Measurements from ENCODE around the gene RILP.
"Not testable (repeated sequence)": the region's sequence is repeated elsewhere in the genome, so short reads cannot be mapped to it uniquely, and the experiment has no call there.

Gene RILP

DNA sequence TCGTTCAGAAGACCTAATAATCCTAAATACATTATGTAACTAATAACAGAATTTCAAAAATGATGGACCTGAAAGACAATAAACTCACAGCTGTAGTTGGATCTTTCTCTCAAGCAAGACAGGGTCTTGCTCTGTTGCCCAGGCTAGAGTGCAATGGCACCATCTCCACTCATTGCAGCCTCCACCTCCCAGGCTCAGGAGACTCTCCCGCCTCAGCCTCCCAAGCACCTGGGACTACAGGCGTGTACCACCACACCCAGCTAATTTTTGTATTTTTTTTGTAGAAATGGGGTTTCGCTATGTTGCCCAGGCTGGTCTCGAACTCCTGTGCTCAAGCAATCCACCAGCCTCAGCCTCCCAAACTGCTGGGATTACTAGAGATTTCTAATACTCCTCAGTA lies 14.3 kb upstream of the RILP start:
- H3K36me3 ChIP-seq (ENCODE audit: control insufficient read depth, insufficient read depth, low read length): peaks cover 51% of the 10 kb centered on the region

DNA sequence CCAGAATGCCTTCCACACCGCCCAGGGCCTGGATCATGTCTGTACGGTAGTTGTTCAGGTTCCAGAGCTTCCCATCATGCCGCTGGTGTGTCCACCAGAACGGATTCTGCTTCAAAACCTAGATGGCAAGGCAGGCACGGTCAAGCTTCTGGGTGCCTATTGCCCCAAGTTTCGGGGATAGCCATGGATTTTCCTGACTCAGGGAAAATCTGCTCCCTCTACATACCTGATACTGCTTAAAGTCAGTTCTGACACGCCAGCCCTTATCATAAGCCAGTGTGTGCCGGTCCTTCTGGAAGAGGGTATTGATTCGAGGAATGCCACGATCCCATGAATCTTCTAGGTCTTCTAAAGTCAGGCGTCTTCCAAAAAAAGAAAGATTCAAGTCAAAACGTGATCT lies 11.4 kb upstream of the RILP start:
- H3K4me3 ChIP-seq (ENCODE audit: low read depth, low read length): no peak overlapping the region
- H3K4me1 ChIP-seq (ENCODE audit: control insufficient read depth, insufficient read depth, low read length): no peaks in the 10 kb centered on the region
- H3K36me3 ChIP-seq (ENCODE audit: control insufficient read depth, insufficient read depth, low read length): peaks cover 67% of the 10 kb centered on the region
- H3K9me3 ChIP-seq (ENCODE audit: control insufficient read depth, insufficient read depth, low read length): no peaks in the 10 kb centered on the region
- no peaks in the 10 kb centered on the region for H3K27me3 ChIP-seq (ENCODE audit: control insufficient read depth, insufficient read depth, low read length)
- no peak overlapping the region for H3K9ac ChIP-seq (ENCODE audit: low read depth, low read length)

More for the DNA sequence above, 14.3 kb upstream of the RILP start:
- H3K9me3 ChIP-seq (ENCODE audit: control insufficient read depth, insufficient read depth, low read length); H3K27me3 ChIP-seq (ENCODE audit: control insufficient read depth, insufficient read depth, low read length); H3K9ac ChIP-seq (ENCODE audit: low read depth, low read length); H3K4me3 ChIP-seq (ENCODE audit: low read depth, low read length); H3K4me1 ChIP-seq (ENCODE audit: control insufficient read depth, insufficient read depth, low read length): not testable (repeated sequence)

DNA sequence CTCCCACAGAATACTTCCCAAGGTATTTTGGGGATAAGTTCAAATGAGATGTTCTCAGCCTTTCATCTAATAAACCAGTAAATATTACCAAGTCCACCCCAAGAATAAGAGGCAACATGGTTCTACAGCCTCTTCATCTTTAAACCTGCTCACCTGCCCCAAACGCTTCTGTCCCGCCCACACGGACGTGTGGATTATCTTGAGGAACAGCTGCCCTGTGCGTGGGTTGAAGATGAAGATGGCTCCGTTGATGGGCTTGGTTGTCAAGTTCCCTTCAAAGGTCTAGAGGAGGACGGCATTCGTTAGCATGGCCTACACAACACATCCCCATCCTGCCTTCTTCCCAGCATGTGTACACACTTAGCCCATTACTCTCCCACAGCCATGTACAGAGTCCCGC lies 8.4 kb upstream of the RILP start:
- Histone ChIP-seq H3K27me3 (ENCODE audit: control insufficient read depth, insufficient read depth, low read length) (no peaks in the 10 kb centered on the region), H3K36me3 (ENCODE audit: control insufficient read depth, insufficient read depth, low read length) (peaks cover 80% of the 10 kb centered on the region), H3K4me1 (ENCODE audit: control insufficient read depth, insufficient read depth, low read length) (no peaks in the 10 kb centered on the region), H3K9ac (ENCODE audit: low read depth, low read length) (no peak overlapping the region), H3K4me3 (ENCODE audit: low read depth, low read length) (no peak overlapping the region), H3K9me3 (ENCODE audit: control insufficient read depth, insufficient read depth, low read length) (no peaks in the 10 kb centered on the region)

DNA sequence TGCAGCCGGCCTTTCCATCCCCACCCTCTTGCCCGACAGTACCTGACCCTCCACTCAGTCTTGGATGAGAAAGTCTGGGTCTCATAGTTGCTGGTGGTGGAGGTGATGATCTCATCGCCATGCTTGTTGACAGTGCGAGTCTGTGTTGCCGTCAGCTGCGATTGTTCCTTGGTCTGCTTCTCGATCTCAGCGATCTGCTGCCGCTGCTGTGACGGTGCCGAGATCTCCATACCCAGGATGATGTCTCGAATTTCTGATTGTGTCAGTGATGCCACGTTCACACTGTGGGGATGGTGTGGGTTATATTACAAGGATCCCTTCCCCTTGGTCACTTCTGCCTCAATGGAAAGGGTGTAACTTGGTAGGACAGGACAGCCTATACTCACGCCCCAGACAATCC lies 4.1 kb upstream of the RILP start:
- H3K36me3 ChIP-seq (ENCODE audit: control insufficient read depth, insufficient read depth, low read length): peaks cover 76% of the 10 kb centered on the region
- no peaks in the 10 kb centered on the region for H3K4me1 ChIP-seq (ENCODE audit: control insufficient read depth, insufficient read depth, low read length)
- H3K9ac ChIP-seq (ENCODE audit: low read depth, low read length): no peak overlapping the region
- H3K27me3 ChIP-seq (ENCODE audit: control insufficient read depth, insufficient read depth, low read length): no peaks in the 10 kb centered on the region
- H3K4me3 ChIP-seq (ENCODE audit: low read depth, low read length): no peak overlapping the region
- H3K9me3 ChIP-seq (ENCODE audit: control insufficient read depth, insufficient read depth, low read length): no peaks in the 10 kb centered on the region

DNA sequence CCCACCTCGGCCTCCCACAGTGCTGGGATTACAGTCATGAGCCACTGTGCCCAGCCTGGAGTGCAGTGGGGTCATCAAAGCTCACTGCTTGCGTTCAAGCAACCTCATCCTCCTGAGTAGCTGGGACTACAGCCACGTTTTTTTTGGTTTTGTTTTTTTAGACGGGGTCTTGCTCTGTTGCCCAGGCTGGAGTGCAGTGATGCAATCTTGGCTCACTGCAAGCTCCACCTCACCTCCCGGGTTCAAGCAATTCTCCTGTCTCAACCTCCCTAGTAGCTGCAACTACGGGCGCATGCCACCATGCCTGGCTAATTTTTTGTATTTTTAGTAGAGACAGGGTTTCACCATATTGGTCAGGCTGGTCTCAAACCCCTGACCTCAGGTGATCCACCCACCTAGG lies 3.1 kb upstream of the RILP start:
- not testable (repeated sequence) for H3K9me3 ChIP-seq (ENCODE audit: control insufficient read depth, insufficient read depth, low read length); H3K9ac ChIP-seq (ENCODE audit: low read depth, low read length); H3K27me3 ChIP-seq (ENCODE audit: control insufficient read depth, insufficient read depth, low read length); H3K4me1 ChIP-seq (ENCODE audit: control insufficient read depth, insufficient read depth, low read length); H3K4me3 ChIP-seq (ENCODE audit: low read depth, low read length)
- peaks cover 67% of the 10 kb centered on the region for H3K36me3 ChIP-seq (ENCODE audit: control insufficient read depth, insufficient read depth, low read length)

DNA sequence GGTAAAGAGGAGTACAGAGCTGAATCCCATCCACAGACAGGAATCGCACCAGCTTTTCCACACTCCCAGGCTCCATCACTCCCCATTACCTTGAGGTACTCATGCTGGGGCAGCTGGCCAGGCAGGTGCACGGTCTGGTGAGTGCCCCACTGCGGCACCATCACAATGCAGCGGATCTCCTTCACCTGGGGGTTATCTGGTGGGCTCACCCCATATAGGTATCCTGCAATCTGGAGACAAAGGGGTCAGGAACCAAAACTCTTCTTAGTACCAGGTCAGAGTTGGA lies 1.8 kb upstream of the RILP start:
- Histone ChIP-seq H3K27me3 (ENCODE audit: control insufficient read depth, insufficient read depth, low read length) (no peaks in the 10 kb centered on the region), H3K9me3 (ENCODE audit: control insufficient read depth, insufficient read depth, low read length) (no peaks in the 10 kb centered on the region), H3K4me3 (ENCODE audit: low read depth, low read length) (no peak overlapping the region), H3K36me3 (ENCODE audit: control insufficient read depth, insufficient read depth, low read length) (peaks cover 56% of the 10 kb centered on the region), H3K9ac (ENCODE audit: low read depth, low read length) (no peak overlapping the region), H3K4me1 (ENCODE audit: control insufficient read depth, insufficient read depth, low read length) (peaks cover under 1% of the 10 kb centered on the region)

DNA sequence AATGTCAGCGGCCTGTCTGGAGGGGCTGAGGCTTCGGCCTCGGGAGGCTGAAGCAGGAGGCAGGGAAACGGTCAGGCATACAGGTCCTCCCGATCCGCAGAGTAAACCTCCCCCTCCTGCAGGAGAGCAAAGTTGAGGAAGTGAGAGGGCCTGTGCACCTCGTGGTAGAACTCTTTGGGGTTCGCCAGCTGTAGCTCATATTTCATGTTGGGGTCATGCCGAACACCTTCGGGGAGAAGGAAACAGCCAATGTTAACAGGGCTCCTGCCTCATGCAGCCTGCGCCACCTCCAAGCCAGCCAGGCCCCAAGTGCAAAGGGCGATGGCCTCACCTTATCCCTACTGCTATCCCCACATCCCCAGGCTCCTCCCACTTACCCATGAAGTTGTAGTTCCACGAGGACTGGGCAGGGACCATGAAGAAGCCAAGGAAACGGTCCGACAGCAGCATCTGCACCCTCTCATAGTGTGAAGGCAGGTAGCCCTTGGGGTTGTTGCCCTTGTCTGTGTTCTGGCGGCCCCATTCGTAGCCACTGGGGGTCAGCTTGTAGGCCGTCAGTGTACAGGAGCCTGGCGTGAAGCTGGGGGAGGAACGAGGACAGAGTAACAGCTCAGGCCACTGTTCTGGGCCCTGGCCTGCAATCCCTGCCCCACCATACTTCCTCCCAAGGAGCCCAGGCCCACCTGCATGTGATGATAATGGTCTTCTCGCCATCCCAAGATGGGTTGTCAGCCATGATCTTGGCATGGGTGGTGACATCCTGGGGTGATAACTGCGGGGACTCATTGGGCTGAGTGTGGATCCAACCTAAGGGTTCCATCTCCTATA lies 1.3 kb upstream of the RILP start:
- Histone ChIP-seq H3K36me3 (ENCODE audit: control insufficient read depth, insufficient read depth, low read length) (peaks cover 50% of the 10 kb centered on the region), H3K4me1 (ENCODE audit: control insufficient read depth, insufficient read depth, low read length) (peaks cover 2% of the 10 kb centered on the region), H3K9me3 (ENCODE audit: control insufficient read depth, insufficient read depth, low read length) (no peaks in the 10 kb centered on the region), H3K4me3 (ENCODE audit: low read depth, low read length) (no peak overlapping the region), H3K27me3 (ENCODE audit: control insufficient read depth, insufficient read depth, low read length) (no peaks in the 10 kb centered on the region), H3K9ac (ENCODE audit: low read depth, low read length) (no peak overlapping the region)

DNA sequence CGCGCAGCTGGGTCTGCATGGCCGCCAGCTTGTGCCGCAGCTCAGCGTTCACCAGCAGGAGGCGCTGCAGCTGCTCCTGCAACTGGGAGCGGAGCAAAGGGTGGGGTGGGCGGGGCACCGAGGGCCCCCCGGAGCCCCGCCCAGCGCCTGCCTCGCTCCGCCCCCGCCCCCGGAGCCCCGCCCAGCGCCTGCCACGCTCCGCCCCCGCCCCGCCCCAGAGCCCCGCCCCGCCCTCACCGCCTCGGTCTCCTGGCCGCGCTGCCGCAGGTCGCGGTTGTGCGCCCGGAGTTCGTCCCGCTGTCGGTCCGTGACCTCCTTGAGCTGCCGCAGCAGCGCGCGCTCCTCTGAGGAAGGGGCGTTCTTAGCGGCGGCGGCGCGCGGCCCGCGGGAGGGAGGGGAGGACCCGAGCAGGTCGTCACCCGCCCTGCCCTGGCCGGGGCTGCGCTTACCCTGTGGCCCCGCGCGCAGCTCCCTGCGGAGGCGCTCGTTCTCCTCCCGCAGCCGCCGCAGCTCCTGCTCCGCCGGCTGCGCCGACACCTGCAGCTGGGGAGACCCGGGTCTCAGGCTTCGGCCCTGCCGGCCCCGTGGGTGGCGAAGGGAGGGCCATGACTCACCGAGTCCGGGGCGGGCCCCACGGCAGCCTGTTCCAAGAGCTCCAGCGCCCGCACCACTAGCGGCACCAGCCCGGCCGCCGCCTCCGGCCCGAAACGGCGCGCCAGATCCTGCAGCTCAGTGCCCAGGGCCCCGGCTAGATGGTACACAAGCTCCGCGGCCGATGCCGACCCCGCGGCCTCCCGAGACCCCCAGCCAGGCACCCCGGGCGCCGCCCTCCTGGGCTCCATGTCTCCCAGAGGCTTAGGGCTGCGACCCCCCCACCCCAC lies 463 bp downstream of the RILP start:
- Histone ChIP-seq H3K4me1 (ENCODE audit: control insufficient read depth, insufficient read depth, low read length) (peaks cover 2% of the 10 kb centered on the region), H3K9me3 (ENCODE audit: control insufficient read depth, insufficient read depth, low read length) (no peaks in the 10 kb centered on the region), H3K4me3 (ENCODE audit: low read depth, low read length) (peak overlapping the region; percentile 69), H3K9ac (ENCODE audit: low read depth, low read length) (peak overlapping the region; percentile 24), H3K27me3 (ENCODE audit: control insufficient read depth, insufficient read depth, low read length) (peaks cover 3% of the 10 kb centered on the region), H3K36me3 (ENCODE audit: control insufficient read depth, insufficient read depth, low read length) (peaks cover 40% of the 10 kb centered on the region)

DNA sequence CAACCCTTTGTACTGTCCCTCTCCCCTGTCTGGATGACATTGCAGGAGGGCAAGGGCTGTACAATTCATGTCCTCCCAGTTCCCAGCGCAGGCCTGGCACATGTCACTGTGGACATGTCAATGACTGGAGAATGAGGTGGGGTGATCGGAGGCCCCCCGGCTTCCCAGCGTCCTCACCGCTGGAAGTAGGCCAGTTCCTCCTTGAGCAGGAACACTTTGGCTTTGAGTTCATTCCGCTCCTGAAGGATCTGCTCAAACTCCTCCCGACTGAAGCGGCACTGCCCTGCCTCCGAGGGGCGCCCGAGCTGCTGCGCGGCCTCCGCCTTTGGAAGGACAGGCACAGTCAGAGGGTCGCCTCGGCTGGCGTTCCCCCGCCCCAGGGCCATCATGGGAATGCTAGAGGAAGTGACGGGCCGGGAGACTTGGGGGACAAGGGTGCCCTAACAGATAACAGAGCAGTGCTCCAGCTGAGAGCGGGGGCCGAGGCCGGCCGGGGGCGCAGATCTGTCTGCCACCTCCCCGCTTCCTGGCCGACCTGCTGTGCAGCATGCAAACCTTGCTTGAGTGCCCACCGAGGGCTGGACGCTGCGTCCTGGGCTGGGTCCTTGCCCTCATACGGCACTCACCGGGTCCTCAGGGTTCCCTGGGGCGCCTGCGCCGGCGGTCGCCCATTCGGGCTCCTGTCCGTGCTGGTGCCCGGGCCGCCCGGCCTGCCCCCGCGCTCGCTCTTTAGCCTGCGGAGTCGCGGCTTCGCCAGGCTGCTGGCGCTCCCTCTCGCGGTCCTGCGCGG lies 1.3 kb downstream of the RILP start:
- H3K4me1 ChIP-seq (ENCODE audit: control insufficient read depth, insufficient read depth, low read length): peaks cover 2% of the 10 kb centered on the region
- peaks cover 31% of the 10 kb centered on the region for H3K36me3 ChIP-seq (ENCODE audit: control insufficient read depth, insufficient read depth, low read length)
- H3K9me3 ChIP-seq (ENCODE audit: control insufficient read depth, insufficient read depth, low read length): no peaks in the 10 kb centered on the region
- H3K4me3 ChIP-seq (ENCODE audit: low read depth, low read length): peak overlapping the region; percentile 69
- peak overlapping the region; percentile 79 for H3K9ac ChIP-seq (ENCODE audit: low read depth, low read length)
- peaks cover 6% of the 10 kb centered on the region for H3K27me3 ChIP-seq (ENCODE audit: control insufficient read depth, insufficient read depth, low read length)

DNA sequence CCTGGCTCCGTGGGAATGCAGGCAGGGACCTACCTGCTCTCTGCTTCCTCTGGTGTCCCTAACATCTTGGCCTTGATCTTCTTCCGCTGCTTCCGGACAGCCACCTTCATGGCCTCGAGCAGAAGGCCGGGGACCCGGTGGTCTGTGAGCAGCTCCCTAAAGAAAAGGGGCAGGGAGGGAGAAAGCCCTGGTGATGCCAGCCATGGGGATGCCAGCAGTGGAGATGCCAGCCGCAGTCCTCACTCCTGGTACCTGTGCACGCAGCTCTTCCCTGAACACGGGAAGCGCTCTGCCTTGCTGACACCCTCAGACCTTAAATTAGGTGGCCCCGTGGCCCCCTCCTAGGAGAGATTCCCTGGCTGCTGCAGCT lies 1.9 kb downstream of the RILP start:
- Histone ChIP-seq H3K27me3 (ENCODE audit: control insufficient read depth, insufficient read depth, low read length) (peaks cover 6% of the 10 kb centered on the region), H3K9ac (ENCODE audit: low read depth, low read length) (no peak overlapping the region), H3K4me1 (ENCODE audit: control insufficient read depth, insufficient read depth, low read length) (peaks cover 2% of the 10 kb centered on the region), H3K36me3 (ENCODE audit: control insufficient read depth, insufficient read depth, low read length) (peaks cover 28% of the 10 kb centered on the region), H3K9me3 (ENCODE audit: control insufficient read depth, insufficient read depth, low read length) (no peaks in the 10 kb centered on the region), H3K4me3 (ENCODE audit: low read depth, low read length) (no peak overlapping the region)

DNA sequence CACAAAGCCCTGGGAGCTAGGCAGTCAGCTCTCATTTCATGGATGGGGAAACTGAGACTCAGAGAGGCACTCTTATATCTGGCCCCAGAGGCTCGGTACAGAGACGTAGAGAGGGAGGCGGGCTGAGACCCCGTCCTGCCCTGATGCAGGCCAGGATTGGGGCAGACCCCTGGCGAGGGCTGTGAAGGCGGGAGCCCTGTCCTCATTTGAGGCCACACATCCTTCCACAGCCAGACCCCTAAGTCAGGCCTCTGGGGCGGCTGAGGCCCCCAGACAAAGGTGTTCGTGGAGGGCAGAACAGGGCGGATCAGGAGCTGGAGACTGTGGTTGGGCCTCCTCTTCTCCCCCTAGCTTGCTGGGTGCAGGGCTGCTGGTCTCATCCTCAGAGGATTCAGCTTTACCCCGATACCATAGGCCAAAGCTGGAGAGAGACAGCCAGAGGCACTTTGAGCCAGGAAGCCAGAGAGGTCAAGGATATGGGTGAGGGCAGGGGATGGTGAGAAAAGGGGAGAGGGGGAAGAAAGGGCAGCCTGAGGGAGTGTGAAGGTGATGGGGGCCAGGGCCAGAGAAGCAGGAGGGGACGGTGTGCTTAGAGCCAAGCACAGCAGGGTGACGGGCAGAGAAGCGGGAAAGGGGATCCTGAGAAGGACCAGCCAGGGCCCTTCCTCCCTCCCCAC lies 3.3 kb downstream of the RILP start:
- H3K4me3 ChIP-seq (ENCODE audit: low read depth, low read length): no peak overlapping the region

More for the DNA sequence above, 3.3 kb downstream of the RILP start:
- Histone ChIP-seq H3K9ac (ENCODE audit: low read depth, low read length) (peak overlapping the region; percentile 24), H3K9me3 (ENCODE audit: control insufficient read depth, insufficient read depth, low read length) (no peaks in the 10 kb centered on the region), H3K4me1 (ENCODE audit: control insufficient read depth, insufficient read depth, low read length) (peaks cover 2% of the 10 kb centered on the region), H3K27me3 (ENCODE audit: control insufficient read depth, insufficient read depth, low read length) (peaks cover 6% of the 10 kb centered on the region), H3K36me3 (ENCODE audit: control insufficient read depth, insufficient read depth, low read length) (peaks cover 15% of the 10 kb centered on the region)
